ENCODE results near the gene FBXO41. TPM values are rescaled to one million over a fixed set of nuclear protein-coding genes. Genes with fewer than 3 reads are reported as not detected.

FBXO41 gene
- total RNA-seq, 3 donors from 2014 or later, result 1.6 to 4.0 (median 3.9) TPM

GRCh38 chr2:73246850-73247249, 37.4 kb downstream of the FBXO41 start:
- no peak for TF ChIP-seq CTCF (IDR thresholded peaks at IDR 0.05)
- TF ChIP-seq POLR2AphosphoS5 (IDR thresholded peaks at IDR 0.05), result no peak
- no peak for TF ChIP-seq POLR2A (IDR thresholded peaks at IDR 0.05)
- H3K27me3 ChIP-seq, result no peaks in the 10 kb centered on the region
- peaks cover 20% of the 10 kb centered on the region for H3K36me3 ChIP-seq
- no peak overlapping the region for H3K4me3 ChIP-seq
- no peaks in the 10 kb centered on the region for H3K9me3 ChIP-seq
- H3K4me1 ChIP-seq, result no peaks in the 10 kb centered on the region
- H3K27ac ChIP-seq, result no peak overlapping the region
- intact Hi-C loops (cut with DNase I; ENCODE audit: low total_unique reads), result no loop called here
- DNase-seq (ENCODE audit: low spot score in 2 of 2), result no peak

- no peak overlapping the region for H3K27ac ChIP-seq
- no peak overlapping the region for H3K4me3 ChIP-seq
- H3K4me1 ChIP-seq, result no peaks in the 10 kb centered on the region
- no peak for DNase-seq (ENCODE audit: low spot score in 2 of 2)
- TF ChIP-seq CTCF (IDR thresholded peaks at IDR 0.05), result no peak
- TF ChIP-seq POLR2AphosphoS5 (IDR thresholded peaks at IDR 0.05), result no peak
- TF ChIP-seq POLR2A (IDR thresholded peaks at IDR 0.05), result no peak
- H3K36me3 ChIP-seq, result peaks cover 19% of the 10 kb centered on the region
- H3K9me3 ChIP-seq, result no peaks in the 10 kb centered on the region
- intact Hi-C loops (cut with DNase I; ENCODE audit: low total_unique reads), result no loop called here
- no peaks in the 10 kb centered on the region for H3K27me3 ChIP-seq
Observed at GRCh38 chr2:73244580-73244979, 39.7 kb downstream of the FBXO41 start.

GRCh38 chr2:73243884-73244570, 40.3 kb downstream of the FBXO41 start:
- Histone ChIP-seq H3K4me1 (no peaks in the 10 kb centered on the region), H3K27me3 (no peaks in the 10 kb centered on the region), H3K36me3 (peaks cover 19% of the 10 kb centered on the region), H3K4me3 (no peak overlapping the region), H3K9me3 (no peaks in the 10 kb centered on the region), H3K27ac (no peak overlapping the region)
- peak in 1 of 3 donors; percentile 47 for TF ChIP-seq POLR2AphosphoS5 (IDR thresholded peaks at IDR 0.05)
- TF ChIP-seq POLR2A (IDR thresholded peaks at IDR 0.05), result no peak
- intact Hi-C loops (cut with DNase I; ENCODE audit: low total_unique reads), result no loop called here
- peak; percentile 80 to 87 for DNase-seq (ENCODE audit: low spot score in 2 of 2)

- intact Hi-C loops (cut with DNase I; ENCODE audit: low total_unique reads), result no loop called here
- Histone ChIP-seq H3K9me3 (no peaks in the 10 kb centered on the region), H3K4me1 (no peaks in the 10 kb centered on the region), H3K27ac (no peak overlapping the region), H3K36me3 (no peaks in the 10 kb centered on the region), H3K4me3 (no peak overlapping the region), H3K27me3 (no peaks in the 10 kb centered on the region)
- DNase-seq (ENCODE audit: low spot score in 2 of 2), result no peak
- TF ChIP-seq POLR2A (IDR thresholded peaks at IDR 0.05) (no peak), CTCF (IDR thresholded peaks at IDR 0.05) (no peak), POLR2AphosphoS5 (IDR thresholded peaks at IDR 0.05) (no peak)
Observed at GRCh38 chr2:73239776-73240175, 44.5 kb downstream of the FBXO41 start.

- H3K27ac ChIP-seq, result no peak overlapping the region
- no peaks in the 10 kb centered on the region for H3K27me3 ChIP-seq
- no peak overlapping the region for H3K4me3 ChIP-seq
- no peaks in the 10 kb centered on the region for H3K36me3 ChIP-seq
- no peaks in the 10 kb centered on the region for H3K4me1 ChIP-seq
- intact Hi-C loops (cut with DNase I; ENCODE audit: low total_unique reads), result no loop called here
- TF ChIP-seq CTCF (IDR thresholded peaks at IDR 0.05) (no peak), POLR2A (IDR thresholded peaks at IDR 0.05) (no peak), POLR2AphosphoS5 (IDR thresholded peaks at IDR 0.05) (no peak)
- DNase-seq (ENCODE audit: low spot score in 2 of 2), result no peak
- no peaks in the 10 kb centered on the region for H3K9me3 ChIP-seq
Observed at GRCh38 chr2:73238976-73239375, 45.3 kb downstream of the FBXO41 start.

All from breast epithelium (tissue), 4 donors.